ENCODE measurements around the gene LACRT.

GRCh38 chr12:54627304-54627703 is 7.4 kb downstream of the LACRT start:
- TF ChIP-seq CTCF (IDR thresholded peaks at IDR 0.05; ENCODE audit: borderline replicate concordance, extremely low read depth, low read length, poor library complexity, severe bottlenecking) (no peak), EZH2 (IDR thresholded peaks at IDR 0.05; ENCODE audit: borderline replicate concordance, low read depth, low read length, severe bottlenecking) (no peak)

Measured in DND-41 (cell line).